OCI-LY1 (cell line): ENCODE data around the gene RRAD.
"Not testable (repeated sequence)": the region's sequence is repeated elsewhere in the genome, so short reads cannot be mapped to it uniquely, and the experiment has no call there.

Source experiments
- H2AFZ ChIP-seq: fragments of 200-600 bp; sonication (generic), shearing (Covaris generic); 2 replicates; pipeline ENCODE4 v1.6.0; 2014; ENCODE audit warnings: antibody characterized with exemption, mild to moderate bottlenecking, low read length
- H3F3A ChIP-seq: fragments of 200-600 bp; sonication (generic), shearing (Covaris generic); 2 replicates; pipeline ENCODE4 v1.6.0; 2014; ENCODE audit warnings: mild to moderate bottlenecking, antibody characterized with exemption, low read length, moderate library complexity; ENCODE audit not compliant: insufficient read depth
- H3K27ac ChIP-seq: fragments of 200-600 bp; sonication (generic); 2 replicates; pipeline ENCODE4 v1.5.1; 2014; ENCODE audit warnings: low read length, mixed run types, mild to moderate bottlenecking, low read depth; ENCODE audit not compliant: poor library complexity, severe bottlenecking
- H3K27me3 ChIP-seq: fragments of 200-600 bp; sonication (generic); 2 replicates; pipeline ENCODE4 v1.6.0; 2014; ENCODE audit warnings: antibody characterized with exemption, mild to moderate bottlenecking, low read length, moderate library complexity; ENCODE audit not compliant: insufficient read depth
- H3K36me3 ChIP-seq: fragments of 200-600 bp; sonication (generic); 2 replicates; pipeline ENCODE4 v1.6.1; 2014; ENCODE audit warnings: mild to moderate bottlenecking, antibody characterized with exemption, low read length, moderate library complexity, mixed read lengths; ENCODE audit not compliant: insufficient read depth
- H3K4me1 ChIP-seq: fragments of 200-600 bp; sonication (generic); 2 replicates; pipeline ENCODE4 v1.5.1; 2014; ENCODE audit warnings: mild to moderate bottlenecking, low read length, moderate library complexity; ENCODE audit not compliant: insufficient read depth, severe bottlenecking
- H3K4me2 ChIP-seq: fragments of 200-600 bp; sonication (generic), shearing (Covaris generic); 2 replicates; pipeline ENCODE4 v1.6.1; 2014; ENCODE audit warnings: low read length
- H3K4me3 ChIP-seq: fragments of 200-600 bp; sonication (generic); 2 replicates; pipeline ENCODE4 v1.5.1; 2014; ENCODE audit warnings: low read length, low read depth, mild to moderate bottlenecking, mixed read lengths; ENCODE audit not compliant: poor library complexity, severe bottlenecking
- H3K79me2 ChIP-seq: fragments of 200-600 bp; shearing (Covaris generic); 2 replicates; pipeline ENCODE4 v1.6.1; 2016; ENCODE audit warnings: mixed run types, low read length, mixed read lengths; ENCODE audit not compliant: insufficient read depth
- H3K9ac ChIP-seq: fragments of 200-600 bp; sonication (generic), shearing (Covaris generic); 2 replicates; pipeline ENCODE4 v1.6.1; 2014; ENCODE audit warnings: mild to moderate bottlenecking, low read length, mixed read lengths
- H3K9me2 ChIP-seq: fragments of 200-600 bp; sonication (generic), shearing (Covaris generic); 2 replicates; pipeline ENCODE4 v1.6.1; 2014; ENCODE audit warnings: low read depth, mild to moderate bottlenecking, low read length, mixed read lengths
- H3K9me3 ChIP-seq: fragments of 200-600 bp; shearing (Covaris generic); 2 replicates; pipeline ENCODE4 v1.6.1; 2014; ENCODE audit warnings: low read length, mixed read lengths
- H4K20me1 ChIP-seq: fragments of 200-600 bp; sonication (generic), shearing (Covaris generic); 2 replicates; pipeline ENCODE4 v1.6.0; 2016; ENCODE audit warnings: mild to moderate bottlenecking, low read length; ENCODE audit not compliant: insufficient read depth
- CTCF ChIP-seq: fragments of 200-600 bp; sonication (generic), shearing (Covaris generic); IDR thresholded peaks from 2 replicates; pipeline ENCODE4 v1.5.1; 2017; ENCODE audit warnings: mild to moderate bottlenecking, antibody characterized with exemption, low read length, moderate library complexity, mixed read lengths
- EZH2 ChIP-seq: fragments of 200-600 bp; sonication (generic), shearing (Covaris generic); IDR thresholded peaks from 2 replicates; pipeline ENCODE4 v1.8.0; 2017; ENCODE audit warnings: borderline replicate concordance, mixed run types, mild to moderate bottlenecking, antibody characterized with exemption, low read length, moderate library complexity, mixed read lengths

The RRAD gene

GRCh38 chr16:66936889-66937554 is 11.7 kb upstream of the RRAD start:
- Histone ChIP-seq H3K4me2 (no peak overlapping the region), H3K27ac (no peak overlapping the region), H3K4me1 (peaks cover 23% of the 10 kb centered on the region), H3F3A (no peaks in the 10 kb centered on the region), H3K9me2 (no peaks in the 10 kb centered on the region), H2AFZ (no peak overlapping the region), H3K9ac (no peak overlapping the region), H4K20me1 (no peaks in the 10 kb centered on the region), H3K36me3 (peaks cover 11% of the 10 kb centered on the region; the same call in 1 of the 2 replicates), H3K79me2 (no peaks in the 10 kb centered on the region), H3K4me3 (no peak overlapping the region), H3K27me3 (no peaks in the 10 kb centered on the region), H3K9me3 (no peaks in the 10 kb centered on the region)
- no peak for TF ChIP-seq CTCF
- TF ChIP-seq EZH2, result no peak

DNA sequence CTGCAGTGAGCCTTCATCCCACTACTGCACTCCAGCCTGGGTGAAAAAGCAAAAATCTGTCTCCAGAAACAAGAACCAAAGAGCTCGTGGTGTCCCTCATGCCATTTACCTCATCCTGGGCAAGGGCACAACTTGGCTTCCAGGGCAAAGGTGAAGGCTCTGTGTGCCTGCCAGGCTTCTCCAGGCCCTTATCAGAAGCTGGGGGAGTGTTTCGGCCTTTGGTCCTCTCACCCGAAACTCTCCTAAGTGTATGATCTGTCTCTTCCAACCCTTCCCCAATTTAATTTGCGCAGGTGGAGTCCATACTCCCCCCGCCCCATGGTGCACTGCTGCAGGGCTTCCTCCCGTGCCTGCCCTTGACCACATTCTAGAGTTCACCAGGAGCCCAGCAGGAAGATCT is 11.1 kb upstream of the RRAD start:
- Histone ChIP-seq H3F3A (no peaks in the 10 kb centered on the region), H3K27ac (no peak overlapping the region), H3K79me2 (no peaks in the 10 kb centered on the region), H3K27me3 (no peaks in the 10 kb centered on the region), H3K36me3 (peaks cover 10% of the 10 kb centered on the region; the same call in 1 of the 2 replicates), H3K9me3 (no peaks in the 10 kb centered on the region), H3K4me2 (no peak overlapping the region), H2AFZ (no peak overlapping the region), H3K4me1 (peaks cover 23% of the 10 kb centered on the region), H4K20me1 (no peaks in the 10 kb centered on the region), H3K4me3 (no peak overlapping the region), H3K9me2 (no peaks in the 10 kb centered on the region), H3K9ac (no peak overlapping the region)
- no peak for TF ChIP-seq EZH2
- no peak for TF ChIP-seq CTCF

- H3K27ac ChIP-seq, result no peak within 1 kb of the TSS
- no peaks in the 10 kb centered on the region for H3K79me2 ChIP-seq
- H3K27me3 ChIP-seq, result no peaks in the 10 kb centered on the region
- H3K4me1 ChIP-seq, result peaks cover 23% of the 10 kb centered on the region
- peak within 1 kb of the TSS; percentile 97 for H3K9ac ChIP-seq
- H3F3A ChIP-seq, result no peaks in the 10 kb centered on the region
- no peaks in the 10 kb centered on the region for H3K9me2 ChIP-seq
- no peak within 1 kb of the TSS for H2AFZ ChIP-seq
- no peaks in the 10 kb centered on the region for H4K20me1 ChIP-seq
- peaks cover 10% of the 10 kb centered on the region; the same call in 1 of the 2 replicates for H3K36me3 ChIP-seq
- H3K4me2 ChIP-seq, result peak within 1 kb of the TSS; percentile 98
- H3K4me3 ChIP-seq, result peak within 1 kb of the TSS; percentile 97
- TF ChIP-seq CTCF, result no peak
- TF ChIP-seq EZH2, result no peak
- no peaks in the 10 kb centered on the region for H3K9me3 ChIP-seq
Measured at GRCh38 chr16:66935314-66936011, 10.1 kb upstream of the RRAD start, which contains the start of gene CES2. Gene CES2, plus strand, starts transcription at chr16:66935516. Its CDS starts 120 bp downstream, at chr16:66935636.

DNA sequence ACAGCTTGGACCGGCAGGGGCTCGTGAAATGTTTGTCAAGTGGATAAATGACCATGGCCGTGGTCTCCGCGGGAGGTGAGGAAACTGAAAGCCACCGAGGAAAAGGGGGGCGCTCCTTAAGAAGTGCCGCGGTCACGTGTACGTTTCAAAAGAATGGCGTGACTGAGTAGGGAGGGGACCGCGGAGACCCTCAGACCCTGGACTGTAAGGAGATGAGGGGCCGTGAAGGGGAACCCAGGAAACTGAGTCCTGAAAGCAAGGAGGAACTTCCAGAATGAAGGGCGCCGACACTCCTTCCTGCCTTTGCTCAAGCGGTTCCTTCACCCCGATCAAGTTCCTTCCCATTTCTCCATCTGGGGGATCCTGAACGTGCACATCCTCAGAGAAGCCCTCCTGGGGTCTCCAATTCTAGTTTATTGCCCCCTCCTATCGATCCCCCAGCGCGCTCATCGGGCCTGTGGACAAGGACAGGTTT is 9.5 kb upstream of the RRAD start:
- not testable (repeated sequence) for H4K20me1 ChIP-seq

More for the DNA sequence above, 9.5 kb upstream of the RRAD start:
- Histone ChIP-seq H3K4me2 (peak overlapping the region; percentile 98), H3K4me3 (peak overlapping the region; percentile 97), H3K9ac (peak overlapping the region; percentile 97), H3K4me1 (peaks cover 23% of the 10 kb centered on the region)
- not testable (repeated sequence) for H3K27ac ChIP-seq, H3K9me2 ChIP-seq, H3K79me2 ChIP-seq, H2AFZ ChIP-seq, H3K27me3 ChIP-seq, H3K36me3 ChIP-seq, H3F3A ChIP-seq, H3K9me3 ChIP-seq
